ENCODE measurements around the gene FBXO38. TPM values are rescaled to one million over a fixed set of nuclear protein-coding genes. Genes with fewer than 3 reads are reported as not detected.

FBXO38 gene
- total RNA-seq, 1 experiment from 2014 or later, result 130 TPM

DNA sequence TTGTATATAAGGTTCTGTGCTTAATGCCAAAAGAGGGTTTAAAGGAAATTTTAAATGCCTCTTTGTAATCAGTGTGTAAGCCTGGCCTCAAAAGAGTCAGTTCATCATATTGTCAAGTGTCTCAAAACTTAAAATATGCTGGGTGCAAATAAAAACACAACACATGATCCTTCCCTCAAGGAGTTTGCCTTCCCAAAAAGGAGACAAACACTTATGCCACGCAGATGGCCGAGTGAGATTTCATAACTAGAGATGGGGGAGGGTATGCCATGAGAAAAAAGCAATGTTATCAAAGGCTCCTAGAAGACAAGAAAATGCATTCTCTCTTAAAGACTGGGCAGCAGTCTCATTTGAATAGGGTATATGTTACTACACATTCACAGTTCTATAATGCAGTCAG lies 55.2 kb downstream of the FBXO38 start:
- Histone ChIP-seq H3K9me3 (ENCODE audit: low read length) (no peaks in the 10 kb centered on the region), H3K27me3 (ENCODE audit: low read length) (no peaks in the 10 kb centered on the region), H3K9me2 (replicated peaks; ENCODE audit: insufficient read depth, low read length) (no peaks in the 10 kb centered on the region), H2AFZ (ENCODE audit: low read length) (no peak overlapping the region), H3K4me1 (ENCODE audit: low read length) (no peaks in the 10 kb centered on the region), H3K27ac (ENCODE audit: low read length) (no peak overlapping the region), H4K20me1 (ENCODE audit: insufficient read depth, low read depth, low read length) (no peaks in the 10 kb centered on the region), H3K4me2 (ENCODE audit: low read depth, low read length, poor library complexity, severe bottlenecking) (no peak overlapping the region), H3K36me3 (ENCODE audit: insufficient read depth, low read length) (peaks cover 20% of the 10 kb centered on the region), H3K79me2 (ENCODE audit: low read length) (no peaks in the 10 kb centered on the region), H3K4me3 (ENCODE audit: low read length) (no peak overlapping the region), H3K9ac (ENCODE audit: low read length) (no peak overlapping the region)
- no peak for DNase-seq

DNA sequence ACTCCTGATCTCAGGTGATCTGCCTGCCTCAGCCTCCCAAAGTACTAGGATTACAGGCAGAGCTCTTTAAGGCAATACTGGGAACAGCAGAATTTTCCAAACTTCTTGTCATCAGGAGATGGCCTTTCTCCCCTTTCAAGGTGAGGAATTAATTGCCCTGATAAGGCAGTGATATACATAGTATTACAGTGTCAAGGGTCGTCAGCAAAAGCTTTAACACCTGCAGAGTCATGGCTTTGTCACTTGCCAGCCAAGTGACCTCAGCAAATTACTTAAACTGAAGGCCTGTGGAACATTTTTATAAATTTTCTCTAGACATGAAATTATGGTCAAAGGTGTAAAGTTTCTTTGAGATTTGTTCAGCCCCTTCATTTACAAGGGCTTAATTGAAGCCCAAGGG lies 59.5 kb downstream of the FBXO38 start:
- H3K4me3 ChIP-seq (ENCODE audit: low read length), result no peak overlapping the region
- no peaks in the 10 kb centered on the region for H3K9me2 ChIP-seq (replicated peaks; ENCODE audit: insufficient read depth, low read length)
- no peak overlapping the region for H2AFZ ChIP-seq (ENCODE audit: low read length)
- no peak for DNase-seq
- peaks cover 23% of the 10 kb centered on the region for H3K36me3 ChIP-seq (ENCODE audit: insufficient read depth, low read length)
- no peak overlapping the region for H3K9ac ChIP-seq (ENCODE audit: low read length)
- no peaks in the 10 kb centered on the region for H3K79me2 ChIP-seq (ENCODE audit: low read length)
- H3K27ac ChIP-seq (ENCODE audit: low read length), result no peak overlapping the region
- H3K4me1 ChIP-seq (ENCODE audit: low read length), result peaks cover 7% of the 10 kb centered on the region
- no peaks in the 10 kb centered on the region for H4K20me1 ChIP-seq (ENCODE audit: insufficient read depth, low read depth, low read length)
- no peaks in the 10 kb centered on the region for H3K9me3 ChIP-seq (ENCODE audit: low read length)
- H3K4me2 ChIP-seq (ENCODE audit: low read depth, low read length, poor library complexity, severe bottlenecking), result no peak overlapping the region
- H3K27me3 ChIP-seq (ENCODE audit: low read length), result no peaks in the 10 kb centered on the region

DNA sequence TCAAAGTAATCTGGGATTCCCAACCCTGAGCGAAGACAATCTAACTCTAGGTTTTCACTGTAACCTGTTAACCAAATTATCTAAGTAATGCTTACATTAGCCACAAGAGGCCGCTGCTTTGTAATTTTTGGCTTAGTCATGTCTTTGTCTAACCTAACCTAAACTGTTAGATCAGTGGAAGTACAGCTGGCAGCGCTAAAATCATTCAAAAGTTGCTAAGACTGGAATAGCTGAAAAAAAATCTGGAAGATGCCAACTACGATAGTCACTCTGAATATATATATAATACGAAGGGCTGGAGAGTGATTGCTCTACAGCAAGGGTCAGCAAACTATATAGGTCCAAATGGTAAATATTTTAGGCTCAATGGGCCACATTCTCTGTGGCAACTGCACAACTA lies 60.2 kb downstream of the FBXO38 start:
- peaks cover 21% of the 10 kb centered on the region for H3K36me3 ChIP-seq (ENCODE audit: insufficient read depth, low read length)
- no peak overlapping the region for H3K4me2 ChIP-seq (ENCODE audit: low read depth, low read length, poor library complexity, severe bottlenecking)
- no peak overlapping the region for H3K27ac ChIP-seq (ENCODE audit: low read length)
- no peak overlapping the region for H3K9ac ChIP-seq (ENCODE audit: low read length)
- peaks cover 7% of the 10 kb centered on the region for H3K4me1 ChIP-seq (ENCODE audit: low read length)
- H4K20me1 ChIP-seq (ENCODE audit: insufficient read depth, low read depth, low read length), result no peaks in the 10 kb centered on the region
- peak; percentile 87 for DNase-seq
- H3K4me3 ChIP-seq (ENCODE audit: low read length), result no peak overlapping the region
- H2AFZ ChIP-seq (ENCODE audit: low read length), result no peak overlapping the region
- no peaks in the 10 kb centered on the region for H3K27me3 ChIP-seq (ENCODE audit: low read length)
- no peaks in the 10 kb centered on the region for H3K79me2 ChIP-seq (ENCODE audit: low read length)
- no peaks in the 10 kb centered on the region for H3K9me2 ChIP-seq (replicated peaks; ENCODE audit: insufficient read depth, low read length)
- H3K9me3 ChIP-seq (ENCODE audit: low read length), result no peaks in the 10 kb centered on the region

DNA sequence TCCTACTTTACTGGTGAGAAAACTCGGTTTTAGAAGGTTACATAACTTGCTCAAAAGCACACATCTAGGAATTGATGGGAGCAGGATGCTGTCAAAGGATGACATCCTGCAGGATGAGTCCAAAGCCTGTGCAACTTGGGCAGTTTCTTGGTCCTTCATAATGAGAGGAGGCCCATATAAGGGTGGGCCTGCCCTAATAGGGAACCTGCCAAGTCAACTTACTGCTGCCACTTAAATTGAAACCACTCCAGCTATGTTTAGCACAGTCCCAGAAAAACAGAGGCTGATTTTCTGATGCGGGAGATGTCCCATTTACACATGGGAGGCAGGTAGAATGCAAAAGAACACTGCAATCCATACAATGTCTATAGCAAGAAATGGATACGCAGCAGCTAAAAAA lies 61.8 kb downstream of the FBXO38 start:
- no peak for DNase-seq
- no peak overlapping the region for H3K27ac ChIP-seq (ENCODE audit: low read length)
- H3K9me2 ChIP-seq (replicated peaks; ENCODE audit: insufficient read depth, low read length), result no peaks in the 10 kb centered on the region
- H3K4me2 ChIP-seq (ENCODE audit: low read depth, low read length, poor library complexity, severe bottlenecking), result no peak overlapping the region
- H3K36me3 ChIP-seq (ENCODE audit: insufficient read depth, low read length), result peaks cover 12% of the 10 kb centered on the region; the same call in 1 of the 2 replicates
- H3K4me3 ChIP-seq (ENCODE audit: low read length), result no peak overlapping the region
- H4K20me1 ChIP-seq (ENCODE audit: insufficient read depth, low read depth, low read length), result no peaks in the 10 kb centered on the region
- no peak overlapping the region for H3K9ac ChIP-seq (ENCODE audit: low read length)
- no peaks in the 10 kb centered on the region for H3K79me2 ChIP-seq (ENCODE audit: low read length)
- no peaks in the 10 kb centered on the region for H3K27me3 ChIP-seq (ENCODE audit: low read length)
- no peak overlapping the region for H2AFZ ChIP-seq (ENCODE audit: low read length)
- no peaks in the 10 kb centered on the region for H3K9me3 ChIP-seq (ENCODE audit: low read length)
- peaks cover 7% of the 10 kb centered on the region for H3K4me1 ChIP-seq (ENCODE audit: low read length)

DNA sequence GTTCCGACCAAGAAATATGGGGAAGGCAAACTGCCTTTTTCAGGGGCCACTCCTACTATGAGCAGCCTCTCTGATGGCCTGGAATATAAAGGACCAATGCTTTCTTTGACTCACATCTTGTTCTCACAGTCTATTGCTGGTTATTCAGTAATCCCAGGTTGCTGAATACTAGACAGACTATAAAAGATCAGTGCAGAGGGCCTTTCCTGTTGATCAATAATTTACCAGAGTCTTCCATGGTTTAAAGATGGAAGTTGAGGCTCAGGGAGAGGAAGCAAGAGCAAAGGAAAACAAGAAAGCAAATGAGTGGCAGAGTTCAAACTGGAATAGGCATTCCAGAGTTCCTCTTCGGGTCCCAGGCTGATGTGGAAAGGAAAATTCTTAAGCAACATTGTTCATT lies 62.9 kb downstream of the FBXO38 start:
- no peaks in the 10 kb centered on the region for H3K9me2 ChIP-seq (replicated peaks; ENCODE audit: insufficient read depth, low read length)
- no peaks in the 10 kb centered on the region for H4K20me1 ChIP-seq (ENCODE audit: insufficient read depth, low read depth, low read length)
- peaks cover 8% of the 10 kb centered on the region; the same call in 1 of the 2 replicates for H3K36me3 ChIP-seq (ENCODE audit: insufficient read depth, low read length)
- no peak for DNase-seq
- H3K9me3 ChIP-seq (ENCODE audit: low read length), result no peaks in the 10 kb centered on the region
- H3K79me2 ChIP-seq (ENCODE audit: low read length), result no peaks in the 10 kb centered on the region
- no peak overlapping the region for H2AFZ ChIP-seq (ENCODE audit: low read length)
- no peak overlapping the region for H3K27ac ChIP-seq (ENCODE audit: low read length)
- H3K9ac ChIP-seq (ENCODE audit: low read length), result no peak overlapping the region
- no peak overlapping the region for H3K4me3 ChIP-seq (ENCODE audit: low read length)
- no peak overlapping the region for H3K4me2 ChIP-seq (ENCODE audit: low read depth, low read length, poor library complexity, severe bottlenecking)
- H3K27me3 ChIP-seq (ENCODE audit: low read length), result no peaks in the 10 kb centered on the region
- H3K4me1 ChIP-seq (ENCODE audit: low read length), result peaks cover 7% of the 10 kb centered on the region

DNA sequence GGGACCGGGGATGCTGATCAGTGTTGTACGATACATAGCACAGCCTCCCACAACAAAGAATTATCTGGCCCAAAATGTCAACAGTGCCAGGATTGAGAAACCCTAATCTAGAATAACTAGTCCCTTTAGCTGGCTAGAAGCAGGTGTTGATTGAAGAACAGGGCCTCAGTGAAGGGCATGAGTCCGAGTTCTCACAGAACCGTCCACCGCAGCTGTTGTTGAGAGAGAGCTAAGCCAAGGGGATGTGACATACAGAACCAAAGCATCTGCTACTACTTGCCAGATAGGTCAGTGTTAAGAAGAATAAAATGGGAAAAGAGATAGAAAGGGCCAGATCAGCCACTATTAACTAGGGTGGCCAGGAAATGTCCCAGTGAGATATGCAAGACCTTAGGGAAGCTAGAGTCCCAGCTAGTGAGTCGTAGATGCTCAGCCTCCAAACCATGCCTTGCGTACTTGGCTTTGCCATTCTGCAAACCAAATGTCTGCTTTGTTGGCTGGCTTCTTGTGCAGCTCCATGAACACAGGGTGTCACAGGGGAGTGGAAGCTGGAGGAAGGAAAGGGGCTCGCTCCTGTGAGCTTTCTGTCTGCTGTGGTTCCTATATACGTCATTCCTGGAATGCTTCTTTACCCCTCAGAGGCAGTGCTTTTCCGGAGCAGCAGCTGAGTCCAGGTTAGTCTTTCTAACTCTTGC lies 68.9 kb downstream of the FBXO38 start:
- Histone ChIP-seq H3K9me2 (replicated peaks; ENCODE audit: insufficient read depth, low read length) (no peaks in the 10 kb centered on the region), H3K36me3 (ENCODE audit: insufficient read depth, low read length) (no peaks in the 10 kb centered on the region), H3K9ac (ENCODE audit: low read length) (no peak overlapping the region), H3K27ac (ENCODE audit: low read length) (no peak overlapping the region), H3K9me3 (ENCODE audit: low read length) (no peaks in the 10 kb centered on the region), H3K79me2 (ENCODE audit: low read length) (no peaks in the 10 kb centered on the region), H3K4me2 (ENCODE audit: low read depth, low read length, poor library complexity, severe bottlenecking) (no peak overlapping the region), H2AFZ (ENCODE audit: low read length) (no peak overlapping the region), H3K4me3 (ENCODE audit: low read length) (no peak overlapping the region), H3K4me1 (ENCODE audit: low read length) (no peaks in the 10 kb centered on the region), H3K27me3 (ENCODE audit: low read length) (no peaks in the 10 kb centered on the region), H4K20me1 (ENCODE audit: insufficient read depth, low read depth, low read length) (no peaks in the 10 kb centered on the region)
- DNase-seq, result no peak

DNA sequence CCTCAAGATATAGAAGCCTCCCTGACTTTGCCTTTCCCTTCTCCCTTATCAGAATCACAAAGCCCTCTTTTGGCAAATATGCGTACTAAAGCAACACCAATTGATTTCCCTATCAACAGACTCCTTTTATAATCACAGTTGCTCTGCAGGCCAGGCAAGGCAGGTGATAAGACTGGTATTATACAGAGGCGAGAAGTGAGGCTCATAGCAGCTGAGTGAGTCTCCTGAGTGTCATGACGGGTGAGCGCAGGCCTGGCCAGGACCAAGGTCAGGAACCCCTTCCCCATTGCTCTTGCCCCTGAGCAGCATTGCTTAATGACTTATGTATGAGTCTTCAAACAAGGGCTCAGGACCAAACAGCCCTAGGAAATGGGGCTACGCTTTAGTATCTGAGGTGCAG lies 70.8 kb downstream of the FBXO38 start:
- H3K79me2 ChIP-seq (ENCODE audit: low read length), result no peaks in the 10 kb centered on the region
- no peaks in the 10 kb centered on the region for H3K27me3 ChIP-seq (ENCODE audit: low read length)
- H3K4me3 ChIP-seq (ENCODE audit: low read length), result no peak overlapping the region
- no peak for DNase-seq
- H2AFZ ChIP-seq (ENCODE audit: low read length), result no peak overlapping the region
- H3K9me2 ChIP-seq (replicated peaks; ENCODE audit: insufficient read depth, low read length), result no peaks in the 10 kb centered on the region
- no peaks in the 10 kb centered on the region for H4K20me1 ChIP-seq (ENCODE audit: insufficient read depth, low read depth, low read length)
- H3K4me1 ChIP-seq (ENCODE audit: low read length), result no peaks in the 10 kb centered on the region
- H3K36me3 ChIP-seq (ENCODE audit: insufficient read depth, low read length), result no peaks in the 10 kb centered on the region
- H3K4me2 ChIP-seq (ENCODE audit: low read depth, low read length, poor library complexity, severe bottlenecking), result no peak overlapping the region
- H3K9ac ChIP-seq (ENCODE audit: low read length), result no peak overlapping the region
- H3K27ac ChIP-seq (ENCODE audit: low read length), result no peak overlapping the region
- no peaks in the 10 kb centered on the region for H3K9me3 ChIP-seq (ENCODE audit: low read length)

DNA sequence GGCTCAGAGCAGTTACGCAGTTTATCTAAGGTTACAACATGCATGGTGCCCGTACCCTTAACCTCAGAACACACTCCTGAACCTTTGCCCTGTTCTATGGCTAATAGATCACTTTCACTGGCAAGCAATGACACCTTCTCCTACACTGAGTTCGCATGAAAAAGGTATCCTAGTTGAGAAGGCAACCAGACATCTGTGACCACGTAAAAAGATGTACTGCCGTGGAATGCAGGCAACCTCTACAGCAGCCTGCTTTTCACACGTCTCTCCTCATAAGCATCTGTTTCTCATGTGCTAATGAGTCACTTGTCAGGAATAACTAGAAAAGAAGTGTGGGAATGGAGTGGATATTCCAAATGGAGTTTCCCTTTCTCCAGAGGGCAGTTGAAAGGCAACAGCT lies 71.4 kb downstream of the FBXO38 start:
- H3K4me3 ChIP-seq (ENCODE audit: low read length), result no peak overlapping the region
- H3K79me2 ChIP-seq (ENCODE audit: low read length), result no peaks in the 10 kb centered on the region
- H3K9ac ChIP-seq (ENCODE audit: low read length), result no peak overlapping the region
- no peaks in the 10 kb centered on the region for H3K9me2 ChIP-seq (replicated peaks; ENCODE audit: insufficient read depth, low read length)
- no peaks in the 10 kb centered on the region for H3K36me3 ChIP-seq (ENCODE audit: insufficient read depth, low read length)
- no peaks in the 10 kb centered on the region for H3K9me3 ChIP-seq (ENCODE audit: low read length)
- no peaks in the 10 kb centered on the region for H3K4me1 ChIP-seq (ENCODE audit: low read length)
- H2AFZ ChIP-seq (ENCODE audit: low read length), result no peak overlapping the region
- no peak overlapping the region for H3K4me2 ChIP-seq (ENCODE audit: low read depth, low read length, poor library complexity, severe bottlenecking)
- no peak for DNase-seq
- H4K20me1 ChIP-seq (ENCODE audit: insufficient read depth, low read depth, low read length), result no peaks in the 10 kb centered on the region
- H3K27me3 ChIP-seq (ENCODE audit: low read length), result no peaks in the 10 kb centered on the region
- no peak overlapping the region for H3K27ac ChIP-seq (ENCODE audit: low read length)

Data from Karpas-422 (cell line).